Fibroblast of skin of scalp (primary cell): Measurements from ENCODE around the gene ENTPD5.
"Not testable (repeated sequence)": the region's sequence is repeated elsewhere in the genome, so short reads cannot be mapped to it uniquely, and the experiment has no call there.

Source experiments
- DNase-seq: peaks from one replicate; pipeline ENCODE4 v3.0.0-alpha.2; 2013

The ENTPD5 gene

GRCh38 chr14:73942180-73942579 lies 76.9 kb downstream of the ENTPD5 start:
- DNase-seq: no peak

- DNase-seq: no peak
Measured at GRCh38 chr14:73937012-73937411, 82.1 kb downstream of the ENTPD5 start.

- no peak for DNase-seq
Measured at GRCh38 chr14:73936548-73936947, 82.5 kb downstream of the ENTPD5 start.

GRCh38 chr14:73935666-73936065 lies 83.4 kb downstream of the ENTPD5 start:
- DNase-seq: peak; percentile 5

GRCh38 chr14:73924337-73924736 lies 94.8 kb downstream of the ENTPD5 start:
- DNase-seq: no peak

- DNase-seq: not testable (repeated sequence)
Measured at GRCh38 chr14:73919457-73919856, 99.6 kb downstream of the ENTPD5 start.

GRCh38 chr14:73916324-73916723 lies 102.8 kb downstream of the ENTPD5 start:
- no peak for DNase-seq

- peak; percentile 4 for DNase-seq
Measured at GRCh38 chr14:73913256-73913655, 105.8 kb downstream of the ENTPD5 start.

- no peak for DNase-seq
Measured at GRCh38 chr14:73909681-73910080, 109.4 kb downstream of the ENTPD5 start.
